Activated naive CD4-positive, alpha-beta T cell treated with anti-CD3 and anti-CD28 coated beads, Interleukin-2, amount 50 U/mL, for 16 hours (primary cell): Measurements from ENCODE around the gene AP3S1.

Source experiments
- DNase-seq: peaks from one replicate; pipeline ENCODE4 v3.0.0-alpha.2; 2020

AP3S1 gene

GRCh38 chr5:115946655-115947054, 104.9 kb downstream of the AP3S1 start:
- no peak for DNase-seq

- no peak for DNase-seq
Measured at GRCh38 chr5:115947260-115947659, 105.5 kb downstream of the AP3S1 start.

GRCh38 chr5:115948091-115948534, 106.4 kb downstream of the AP3S1 start:
- DNase-seq: no peak

GRCh38 chr5:115949096-115949495, 107.4 kb downstream of the AP3S1 start:
- no peak for DNase-seq

- no peak for DNase-seq
Measured at GRCh38 chr5:115952588-115952987, 110.9 kb downstream of the AP3S1 start.

GRCh38 chr5:115954144-115954543, 112.4 kb downstream of the AP3S1 start:
- DNase-seq: no peak

GRCh38 chr5:115956957-115957356, 115.2 kb downstream of the AP3S1 start:
- DNase-seq: no peak

GRCh38 chr5:115961381-115962238, 119.9 kb downstream of the AP3S1 start:
- DNase-seq: no peak

GRCh38 chr5:115962239-115962564, 120.5 kb downstream of the AP3S1 start, which contains the start of gene LVRN:
Gene LVRN (plus strand): TSS chr5:115962475. CDS start chr5:115962618, 143 bp downstream.
- DNase-seq: no peak

GRCh38 chr5:115962565-115963402, 121.0 kb downstream of the AP3S1 start:
- DNase-seq: peak; percentile 9

- no peak for DNase-seq
Measured at GRCh38 chr5:115963566-115963965, 121.8 kb downstream of the AP3S1 start.
